ENCODE data around the gene SCAMP3.
"Not testable (repeated sequence)": the region's sequence is repeated elsewhere in the genome, so short reads cannot be mapped to it uniquely, and the experiment has no call there.

Gene SCAMP3

DNA sequence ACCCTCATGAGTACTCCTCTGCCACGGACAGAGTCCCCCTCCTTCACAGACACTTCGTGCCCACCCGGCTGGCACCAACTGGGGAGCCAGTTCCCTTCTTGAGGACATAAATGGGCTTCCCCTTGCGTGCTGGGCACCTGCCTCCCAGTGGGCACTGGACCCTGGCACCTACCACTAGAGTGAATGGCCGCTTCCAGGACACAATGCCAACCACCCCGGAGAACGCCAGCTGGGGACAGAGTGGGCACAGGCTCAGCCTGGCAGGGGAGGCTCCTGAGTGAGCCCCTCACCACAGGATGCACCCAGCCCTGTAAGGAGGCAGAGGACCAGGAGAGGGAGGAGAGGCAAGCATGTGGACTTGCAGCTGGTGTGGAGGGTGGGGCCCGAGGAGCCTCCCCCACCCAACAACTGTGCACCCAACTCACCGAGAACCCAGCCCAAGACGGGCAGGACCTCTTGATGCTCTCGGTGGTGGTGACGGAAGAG lies 7.9 kb downstream of the SCAMP3 start:
- no peak for DNase-seq

DNA sequence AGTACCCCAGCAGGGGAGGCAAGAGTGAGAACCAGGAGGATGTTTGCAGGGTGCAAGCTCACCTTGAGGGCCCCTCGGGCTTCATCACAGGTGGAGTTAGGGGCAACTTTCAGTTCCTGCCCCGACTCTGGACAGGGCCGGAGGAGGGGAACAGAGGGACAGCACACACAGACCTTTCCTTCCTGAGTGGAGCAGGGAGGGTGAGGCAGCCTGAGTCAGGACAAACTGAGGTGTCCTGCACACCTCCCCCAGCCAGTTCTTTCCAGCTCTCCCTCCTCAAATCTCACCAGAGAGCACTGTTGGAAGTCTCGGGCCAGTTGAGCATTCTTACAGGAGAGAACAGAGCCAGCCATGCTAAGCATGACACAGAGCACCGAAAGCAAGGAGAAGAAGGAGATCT lies 8.4 kb downstream of the SCAMP3 start:
- DNase-seq = no peak

DNA sequence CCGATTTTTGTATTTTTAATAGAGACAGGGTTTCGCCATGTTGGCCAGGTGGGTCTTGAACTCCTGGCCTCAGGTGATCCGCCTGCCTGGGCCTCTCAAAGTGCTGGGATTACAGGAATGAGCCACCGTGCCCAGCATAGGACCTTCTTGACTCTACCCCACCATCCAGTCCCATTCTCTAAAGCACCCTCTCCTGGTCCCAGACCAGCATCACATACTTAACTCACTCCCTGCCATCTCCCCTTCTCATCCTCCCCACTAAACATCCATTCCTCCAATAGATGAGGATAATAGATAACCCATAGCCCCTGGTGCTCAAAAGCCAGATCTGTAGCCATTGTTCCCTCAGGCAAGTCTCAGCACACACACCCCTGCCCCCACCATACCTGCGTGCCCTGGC lies 9.0 kb downstream of the SCAMP3 start:
- no peak for DNase-seq

GRCh38 chr1:155251566-155251965 lies 10.6 kb downstream of the SCAMP3 start:
- DNase-seq = no peak

- DNase-seq = peak; percentile 91
Observed at GRCh38 chr1:155250633-155251449, 11.3 kb downstream of the SCAMP3 start.

DNA sequence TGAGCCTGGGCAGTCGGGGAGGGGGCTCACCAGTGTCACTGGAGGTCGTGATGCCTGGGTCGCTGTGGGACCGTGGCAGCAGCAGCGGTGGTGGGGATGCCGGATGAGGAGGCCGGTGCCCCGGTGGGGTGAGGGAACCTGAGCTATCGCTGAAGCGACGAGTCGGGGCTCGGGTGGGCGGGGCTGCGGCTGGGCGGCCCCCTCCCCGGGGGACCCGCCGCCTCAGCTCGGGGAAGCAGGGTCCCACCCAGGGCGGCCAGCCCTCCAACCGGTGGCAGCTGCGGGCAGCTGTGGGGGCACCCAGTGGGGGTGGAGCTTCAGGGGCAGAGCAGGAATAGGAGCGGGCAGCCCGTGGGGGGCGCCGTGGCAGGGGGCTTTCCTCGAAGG lies 11.9 kb downstream of the SCAMP3 start:
- DNase-seq = no peak

- DNase-seq = no peak
Observed at GRCh38 chr1:155247667-155248553, 14.2 kb downstream of the SCAMP3 start.

DNA sequence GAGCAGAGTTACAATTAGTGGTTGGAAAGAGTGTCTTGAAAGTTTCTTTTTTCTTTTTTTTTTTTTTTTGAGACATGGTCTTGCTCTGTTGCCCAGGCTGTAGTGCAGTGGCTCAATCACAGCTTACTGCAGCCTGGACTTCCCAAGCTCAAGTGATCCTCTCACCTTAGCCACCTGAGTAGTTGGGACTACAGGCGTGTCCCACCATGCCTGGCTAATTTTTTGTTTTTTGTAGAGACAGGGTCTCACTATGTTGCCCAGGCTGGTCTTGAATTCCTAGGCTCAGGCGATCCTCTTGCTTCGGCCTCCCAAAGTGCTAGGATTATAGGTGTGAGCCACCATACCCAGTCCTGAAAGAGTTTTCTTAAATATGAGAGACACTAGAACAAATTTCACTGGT lies 15.4 kb downstream of the SCAMP3 start:
- DNase-seq = not testable (repeated sequence)

GRCh38 chr1:155245163-155245524 lies 17.0 kb downstream of the SCAMP3 start:
- DNase-seq = no peak

DNA sequence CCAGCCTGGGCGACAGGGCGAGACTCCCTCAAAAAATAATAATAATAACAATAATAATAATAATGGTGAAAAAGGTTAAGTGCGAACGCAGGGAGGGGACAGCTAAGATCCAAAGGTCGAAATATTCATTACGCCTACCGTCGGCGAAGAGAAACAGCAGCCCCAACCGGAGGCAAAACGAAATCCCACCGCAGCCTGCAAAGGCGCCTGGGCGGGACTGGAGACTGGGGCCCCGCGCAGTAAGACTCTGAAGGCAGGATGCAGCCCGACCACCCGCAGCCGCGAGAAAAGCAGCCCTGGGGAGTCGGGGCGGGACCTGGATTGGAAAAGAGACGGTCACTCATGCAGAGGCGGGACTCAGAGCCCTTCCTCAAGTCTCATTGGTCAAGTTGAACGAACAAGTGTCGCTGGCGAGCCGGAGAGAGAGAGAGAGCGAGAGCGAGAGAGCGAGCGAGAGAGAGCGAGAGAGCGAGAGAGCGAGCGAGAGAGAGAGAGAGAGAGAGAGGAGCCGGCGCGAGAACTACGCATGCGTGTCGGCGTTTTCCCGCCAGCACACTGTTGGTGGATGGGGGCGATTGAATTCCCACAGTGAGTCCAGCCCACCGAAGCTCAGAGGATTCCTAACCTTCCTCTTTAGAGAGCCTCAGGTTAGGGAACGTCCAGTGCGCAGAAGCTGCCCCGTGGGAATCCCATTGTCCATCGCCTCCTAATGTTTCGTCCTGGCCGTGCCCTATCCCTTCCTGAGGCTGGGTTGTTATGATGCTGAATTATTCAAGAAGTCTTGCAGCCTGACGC lies 17.6 kb downstream of the SCAMP3 start:
- peak; percentile 98 for DNase-seq

GRCh38 chr1:155242805-155243358 lies 19.3 kb downstream of the SCAMP3 start:
- DNase-seq = no peak

DNA sequence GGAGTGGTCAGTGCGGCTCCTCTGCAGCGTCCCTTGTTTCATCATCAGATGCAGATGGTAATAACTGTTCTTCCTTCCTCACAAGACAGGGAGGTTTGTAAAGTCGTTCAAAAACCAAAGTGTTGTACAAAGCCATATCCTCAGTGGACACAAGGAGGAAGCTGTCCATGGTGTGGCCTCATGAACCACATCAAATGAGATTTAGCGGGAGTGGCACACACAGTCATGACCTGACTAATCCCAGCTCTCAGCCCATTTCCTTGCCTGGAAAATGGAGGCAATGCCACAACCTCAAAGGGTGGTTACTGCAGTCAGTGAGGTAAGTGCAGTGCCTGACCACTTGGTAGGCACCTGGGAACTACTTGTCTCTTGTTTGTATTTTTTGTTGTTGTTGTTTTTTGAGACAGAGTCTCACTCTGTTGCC lies 20.3 kb downstream of the SCAMP3 start:
- DNase-seq = no peak

- DNase-seq = peak; percentile 79
Observed at GRCh38 chr1:155241069-155241679, 21.0 kb downstream of the SCAMP3 start.

DNA sequence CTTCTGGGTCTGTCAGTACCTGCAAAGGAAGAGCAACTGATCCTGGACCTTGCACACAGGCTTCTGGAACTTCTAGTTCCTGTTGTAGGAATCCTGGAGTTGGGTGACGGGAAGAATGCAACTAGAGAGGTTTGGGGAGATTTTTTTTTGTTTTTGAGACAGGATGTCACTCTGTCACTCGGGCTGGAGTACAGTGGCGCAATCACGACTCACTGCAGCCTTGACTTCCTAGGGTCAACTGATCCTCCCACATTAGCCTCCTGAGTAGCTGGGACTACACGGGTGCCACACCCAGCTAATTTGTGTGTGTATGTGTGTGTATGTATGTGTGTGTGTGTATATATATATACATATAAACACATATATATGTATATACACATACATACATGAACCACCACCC lies 25.7 kb downstream of the SCAMP3 start:
- no peak for DNase-seq

DNA sequence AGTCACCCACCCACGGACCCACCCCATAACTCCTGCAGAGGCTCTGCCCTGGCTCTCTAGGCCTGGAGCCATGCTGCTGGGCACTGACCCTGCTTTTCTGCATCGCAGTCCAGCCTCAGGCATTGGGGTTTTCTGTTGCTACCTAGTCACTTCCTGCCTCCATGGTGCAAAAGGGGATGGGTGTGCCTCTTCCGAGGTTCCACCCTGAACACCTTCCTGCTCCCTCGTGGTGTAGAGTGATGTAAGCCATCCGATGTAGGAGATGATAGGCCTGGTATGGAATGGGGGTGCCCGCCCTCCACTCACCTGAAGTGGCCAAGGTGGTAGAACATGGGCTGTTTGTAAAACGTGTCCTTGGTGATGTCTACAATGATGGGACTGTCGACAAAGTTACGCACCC lies 26.8 kb downstream of the SCAMP3 start:
- not testable (repeated sequence) for DNase-seq

- not testable (repeated sequence) for DNase-seq
Observed at GRCh38 chr1:155233502-155233901, 28.7 kb downstream of the SCAMP3 start.

DNA sequence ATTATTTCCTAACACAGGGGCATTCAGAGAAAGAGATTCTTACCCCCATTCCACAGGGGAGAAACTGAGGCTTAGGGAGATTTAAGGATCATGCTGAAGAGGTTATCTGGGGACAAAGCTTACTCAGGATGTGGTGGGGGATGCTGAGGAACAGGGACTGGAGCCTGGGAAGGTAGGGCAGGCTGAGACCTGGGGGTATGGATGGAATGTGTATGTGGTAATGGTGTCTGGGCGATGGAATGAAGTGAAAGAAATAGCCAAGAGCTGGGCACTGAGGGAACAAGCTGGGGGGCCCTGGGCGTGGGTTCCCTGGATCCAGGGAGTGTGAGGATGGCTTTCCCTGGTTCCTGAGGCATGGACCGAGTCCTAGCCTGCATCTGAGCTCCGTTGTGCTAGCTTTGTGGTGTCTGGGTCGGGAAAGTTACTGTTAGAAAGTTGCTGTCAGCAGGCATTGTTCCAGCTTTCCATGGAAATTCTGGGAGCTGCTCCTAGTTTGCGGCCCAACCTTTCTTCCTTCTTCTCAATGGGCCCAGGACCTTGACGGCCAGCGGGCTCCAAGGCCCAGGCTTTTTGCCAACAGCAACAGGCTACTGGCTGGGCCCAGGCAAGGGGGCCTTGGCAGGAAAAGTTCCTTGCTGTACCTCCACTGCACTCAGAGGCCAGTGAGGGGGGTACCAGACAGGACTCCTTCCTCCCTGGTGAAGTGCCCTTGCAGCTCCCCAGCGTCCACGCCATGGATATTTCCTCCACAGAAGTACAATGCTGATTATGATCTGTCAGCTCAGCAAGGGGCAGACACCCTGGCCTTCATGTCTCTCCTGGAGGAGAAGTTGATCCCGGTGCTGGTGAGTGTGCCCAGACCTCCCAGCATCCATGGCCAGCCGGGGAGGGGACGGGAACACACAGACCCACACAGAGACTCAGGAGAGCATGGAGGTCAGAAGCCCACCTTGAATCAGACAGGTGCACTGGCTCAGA lies 29.9 kb downstream of the SCAMP3 start:
- DNase-seq = not testable (repeated sequence)

DNA sequence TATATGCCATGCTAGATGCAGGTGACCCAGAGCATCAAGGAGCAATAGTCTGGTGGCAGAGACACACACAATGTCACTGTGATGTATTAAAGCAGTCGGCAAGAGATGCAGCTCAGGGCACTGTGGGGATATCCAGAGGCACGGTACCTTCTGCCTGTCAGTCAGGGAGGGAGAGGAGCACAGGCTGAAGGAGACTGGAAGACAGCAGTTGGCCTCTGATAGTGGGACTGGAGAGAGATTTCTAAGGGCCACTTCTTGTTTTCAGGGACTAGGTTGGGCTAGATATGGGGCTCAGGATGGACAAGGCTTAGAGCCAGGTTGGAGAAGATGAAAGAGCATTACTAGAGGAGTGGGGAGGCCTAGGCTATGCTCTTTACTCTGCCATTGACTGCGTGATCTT lies 30.9 kb downstream of the SCAMP3 start:
- DNase-seq = not testable (repeated sequence)

- no peak for DNase-seq
Observed at GRCh38 chr1:155228096-155228427, 34.1 kb downstream of the SCAMP3 start.

- DNase-seq = peak; percentile 99
Observed at GRCh38 chr1:155227261-155228095, 34.7 kb downstream of the SCAMP3 start.

Measured in CD4-positive, alpha-beta T cell treated with Interleukin-4 for 4 hours (primary cell).